ENCODE data around the gene TTYH3.

The TTYH3 gene

DNA sequence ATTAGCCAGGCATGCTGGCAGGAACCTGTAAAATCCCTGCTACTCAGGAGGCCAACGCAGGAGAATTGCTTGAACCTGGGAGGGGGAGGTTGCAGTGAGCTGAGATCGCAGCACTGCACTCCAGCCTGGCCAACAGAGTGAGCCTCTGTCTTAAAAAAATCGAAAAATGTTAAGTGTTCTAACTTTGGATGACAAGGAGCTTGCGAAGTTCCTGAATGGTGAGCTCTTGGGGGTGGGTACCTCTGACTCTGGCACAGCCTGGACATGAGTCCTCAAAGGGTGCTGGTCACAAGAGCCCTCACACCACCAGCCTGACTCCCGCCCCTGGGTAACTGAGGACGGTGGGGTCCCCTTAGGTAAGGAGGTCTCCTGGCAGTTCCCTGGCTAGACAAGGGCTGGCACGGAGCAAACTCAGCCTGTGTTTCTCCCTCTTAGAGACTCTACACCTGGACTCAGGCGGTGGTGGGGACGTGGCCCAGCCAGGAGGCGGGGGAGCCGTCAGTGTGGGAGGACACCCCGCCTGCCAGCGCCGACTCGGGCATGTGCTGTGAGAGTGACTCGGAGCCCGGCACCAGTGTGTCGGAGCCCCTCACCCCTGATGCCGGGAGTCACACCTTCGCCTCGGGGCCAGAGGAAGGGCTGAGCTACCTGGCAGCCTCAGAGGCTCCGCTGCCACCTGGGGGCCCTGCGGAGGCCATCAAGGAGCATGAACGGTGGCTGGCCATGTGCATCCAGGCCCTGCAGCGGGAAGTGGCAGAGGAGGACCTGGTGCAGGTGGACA, 80.3 kb downstream of the TTYH3 start:
- DNase-seq = no peak

DNA sequence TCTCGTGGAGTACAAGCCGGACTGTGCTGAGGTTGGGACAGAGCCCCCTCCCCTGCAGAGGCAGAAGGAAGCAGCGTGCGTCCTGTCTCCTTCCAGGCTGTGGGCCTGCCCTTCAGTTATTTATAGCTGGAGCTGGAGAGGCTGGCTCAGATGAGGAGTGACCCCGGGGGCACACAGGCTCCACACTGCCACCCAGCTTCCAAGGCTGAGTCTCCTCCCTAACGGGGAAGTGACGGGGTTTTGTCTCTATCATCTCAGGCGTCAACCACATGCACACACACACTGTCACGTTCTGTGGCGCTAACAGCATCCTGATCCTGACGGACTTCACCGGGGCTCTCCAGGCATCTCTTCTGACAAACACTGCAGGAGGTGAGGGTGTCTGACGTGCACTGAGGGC, 81.6 kb downstream of the TTYH3 start:
- no peak for DNase-seq

DNA sequence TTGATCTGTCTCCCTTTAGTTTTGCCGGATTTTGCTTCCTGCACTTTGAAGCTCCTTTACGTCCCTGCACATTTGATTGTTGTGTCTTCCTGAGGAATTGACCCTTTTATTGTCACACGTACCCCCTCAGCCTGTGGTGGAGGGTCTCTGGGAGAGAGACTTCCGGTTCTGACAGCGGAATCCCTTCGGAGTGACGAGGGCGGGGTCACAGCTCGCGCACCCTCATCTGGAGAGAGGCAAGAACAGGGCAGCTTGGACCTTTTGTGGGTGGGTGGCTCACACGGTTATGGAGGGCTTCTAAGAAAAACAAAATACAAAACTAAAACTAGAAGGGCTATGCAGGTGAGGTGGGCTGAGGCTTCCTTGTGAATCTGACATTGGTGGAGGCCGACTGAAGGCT, 82.2 kb downstream of the TTYH3 start:
- DNase-seq = no peak

All from activated CD4-positive, alpha-beta T cell treated with anti-CD3 and anti-CD28 coated beads, Interleukin-2, amount 50 U/mL, for 1 hour (primary cell).